Stimulated activated CD4-positive, alpha-beta T cell treated with anti-CD3 and anti-CD28 coated beads, Interleukin-4, amount 100 ng/mL, for 4 hours (primary cell): ENCODE measurements around the gene CBX4.

Experiments
- DNase-seq, 2 experiments: peaks; one replicate each; pipeline ENCODE4 v3.0.0-alpha.2; 2020

CBX4 gene

DNA sequence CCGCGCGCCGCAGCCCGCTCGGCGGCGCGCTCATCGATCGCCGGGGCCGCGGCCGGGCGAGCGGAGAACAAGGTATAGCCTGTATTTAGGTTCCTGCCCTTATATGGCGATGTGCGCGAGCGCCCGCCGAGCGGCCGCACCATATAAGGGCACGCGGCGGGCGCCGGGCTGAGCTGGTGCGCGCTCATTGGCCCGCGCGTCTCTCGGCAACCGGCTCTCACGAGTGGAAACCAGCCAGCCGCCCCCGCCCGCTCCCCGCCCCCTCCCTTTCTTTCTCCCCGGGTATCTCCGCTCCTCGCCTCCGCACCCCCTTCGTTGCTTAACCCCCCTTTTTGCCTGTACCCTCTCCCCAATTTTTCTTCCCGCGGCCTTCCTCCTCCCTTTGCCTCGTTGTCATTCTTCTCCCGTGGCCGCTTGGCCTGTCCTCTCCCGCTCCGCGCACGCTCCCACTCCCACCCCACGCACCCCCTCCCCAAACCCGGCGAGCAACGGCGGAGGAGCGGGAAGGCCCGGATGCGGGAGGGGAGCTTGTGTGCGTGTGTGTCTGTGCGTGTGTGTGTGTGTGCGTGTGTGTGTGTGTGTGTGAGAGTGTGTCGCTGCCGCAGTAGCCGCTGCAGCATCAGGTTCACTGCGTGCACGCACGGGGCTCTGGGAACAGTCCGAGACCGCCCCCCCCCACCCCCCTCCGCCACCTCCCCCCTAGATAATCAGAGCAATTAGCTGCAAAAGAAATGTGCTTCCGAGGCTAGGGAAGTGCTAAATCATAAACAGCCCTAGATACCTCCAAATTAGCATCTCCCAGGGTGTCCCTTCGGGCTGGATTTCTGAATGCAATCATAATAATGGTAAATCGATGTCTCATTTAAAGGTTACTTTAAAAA is 28.9 kb downstream of the CBX4 start:
- DNase-seq: peak; percentile 82 to 89

DNA sequence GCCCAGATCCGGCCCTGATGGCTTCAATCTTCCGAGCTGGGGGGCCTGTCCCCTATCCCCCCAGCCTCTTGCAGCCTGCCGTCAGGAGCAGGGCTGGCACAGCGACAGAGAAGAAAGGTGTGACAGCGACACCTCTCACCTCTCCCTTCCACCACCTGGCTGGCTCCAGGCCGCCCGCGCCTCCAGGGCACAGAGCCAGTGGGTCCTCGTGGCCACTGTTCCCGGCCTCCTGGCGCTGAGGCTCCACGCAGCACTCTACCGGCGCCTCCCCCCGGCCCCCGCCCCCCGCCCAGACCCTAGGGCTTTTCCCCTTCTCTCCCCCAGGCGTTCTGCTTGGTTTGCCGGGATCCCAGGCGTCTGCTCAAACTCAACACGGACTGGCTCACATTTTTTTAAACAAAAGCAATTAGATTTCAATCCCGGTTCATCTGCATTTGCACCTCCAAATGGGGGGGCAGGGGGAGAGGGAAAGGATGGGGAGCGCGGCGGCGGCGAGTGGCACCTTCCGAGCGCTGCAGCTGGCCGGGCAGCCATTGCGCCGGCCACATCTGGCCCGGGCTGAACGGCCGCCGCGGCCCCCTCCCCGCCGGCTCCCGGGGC is 29.6 kb downstream of the CBX4 start:
- DNase-seq: no peak

DNA sequence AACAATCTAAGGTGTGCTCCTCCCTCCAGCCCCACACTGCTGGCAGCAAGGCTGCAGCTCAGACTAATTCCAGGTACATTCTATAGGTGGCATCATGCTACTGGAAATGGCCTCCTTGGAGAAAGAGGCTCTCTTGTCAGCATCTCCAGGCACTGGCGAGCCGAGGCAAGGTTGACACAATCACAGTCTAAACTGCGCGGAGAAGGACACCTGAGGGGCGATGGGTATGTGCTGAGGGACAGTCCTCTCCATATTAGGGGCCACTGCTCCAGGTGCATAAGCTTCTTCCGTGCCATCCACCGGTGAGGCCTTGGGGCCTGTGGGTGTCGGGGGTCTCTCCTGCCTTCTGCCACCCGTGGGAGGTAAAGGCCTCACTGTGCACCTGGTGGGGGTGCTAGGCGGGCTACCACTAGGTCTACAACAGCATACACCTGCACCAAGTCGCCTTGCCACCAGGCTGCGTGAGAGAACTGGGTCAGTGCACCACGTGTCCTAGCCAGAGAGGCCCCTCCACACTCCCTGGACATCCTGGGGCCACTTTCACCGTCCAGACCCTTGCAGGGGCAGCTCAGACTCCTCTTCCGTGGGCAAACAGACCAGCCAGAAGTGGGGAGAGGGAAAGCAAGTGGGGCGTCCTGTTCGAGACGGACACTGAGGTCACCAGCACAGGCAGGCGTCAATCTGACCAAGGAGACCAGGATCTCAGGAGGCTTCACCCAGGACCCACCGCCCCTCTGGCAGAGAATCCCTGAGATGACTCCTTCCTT is 30.3 kb downstream of the CBX4 start:
- DNase-seq: no peak

DNA sequence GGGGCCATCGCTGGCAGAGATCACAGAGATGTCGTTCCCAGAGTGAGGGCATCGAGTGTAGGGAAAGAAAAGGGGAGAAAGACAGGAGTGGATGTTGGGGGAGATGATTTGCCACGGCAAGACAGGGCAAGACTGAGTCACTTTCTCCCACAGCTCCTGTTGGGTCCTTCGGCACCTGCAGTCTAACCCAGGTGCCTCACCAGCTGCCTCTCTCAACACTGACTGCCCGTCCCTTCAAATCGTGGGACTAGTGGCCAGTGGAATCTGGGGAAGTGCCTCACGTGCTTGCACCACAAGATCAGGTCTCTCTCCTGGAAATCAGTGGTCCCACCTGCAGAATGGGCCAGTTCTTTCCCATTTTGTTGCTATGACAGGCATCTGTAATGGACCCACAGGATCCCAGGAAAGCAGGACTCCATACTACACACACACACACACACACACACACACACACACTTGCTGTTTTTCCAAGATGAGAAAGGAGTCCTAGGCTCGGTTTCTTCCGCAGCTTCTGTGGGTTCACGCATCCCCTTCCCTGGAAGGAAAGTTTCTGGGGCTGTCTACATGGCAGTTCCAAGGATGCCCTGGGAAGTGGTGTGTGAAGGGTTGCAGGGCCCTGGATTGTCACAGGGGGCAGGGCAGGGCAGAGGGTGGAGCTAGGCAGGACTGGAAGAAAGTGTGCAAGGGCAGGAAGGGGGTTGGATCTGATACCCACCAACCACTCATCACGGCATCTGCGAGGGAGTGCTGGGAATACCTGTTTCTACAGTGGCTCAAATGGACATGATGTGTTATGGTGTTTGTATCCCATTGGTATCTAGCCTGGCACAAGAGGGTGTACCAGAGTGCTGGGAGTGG is 32.1 kb downstream of the CBX4 start:
- no peak for DNase-seq

DNA sequence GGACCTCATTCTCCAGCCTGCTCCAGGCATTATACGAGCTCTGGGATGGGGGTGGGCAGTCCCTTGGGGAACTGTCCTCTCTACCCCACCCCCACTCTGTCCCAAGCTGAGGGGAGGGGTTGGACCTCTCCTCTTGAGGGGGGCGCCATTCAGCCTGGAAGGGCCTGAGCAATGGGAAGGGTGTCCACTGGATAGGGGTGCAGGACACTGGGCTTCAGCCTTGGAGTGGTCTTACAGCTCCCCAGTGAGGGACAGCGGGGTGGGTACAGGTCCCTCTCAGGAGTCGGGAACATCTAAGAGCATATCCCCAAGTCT is 32.8 kb downstream of the CBX4 start:
- DNase-seq: no peak

DNA sequence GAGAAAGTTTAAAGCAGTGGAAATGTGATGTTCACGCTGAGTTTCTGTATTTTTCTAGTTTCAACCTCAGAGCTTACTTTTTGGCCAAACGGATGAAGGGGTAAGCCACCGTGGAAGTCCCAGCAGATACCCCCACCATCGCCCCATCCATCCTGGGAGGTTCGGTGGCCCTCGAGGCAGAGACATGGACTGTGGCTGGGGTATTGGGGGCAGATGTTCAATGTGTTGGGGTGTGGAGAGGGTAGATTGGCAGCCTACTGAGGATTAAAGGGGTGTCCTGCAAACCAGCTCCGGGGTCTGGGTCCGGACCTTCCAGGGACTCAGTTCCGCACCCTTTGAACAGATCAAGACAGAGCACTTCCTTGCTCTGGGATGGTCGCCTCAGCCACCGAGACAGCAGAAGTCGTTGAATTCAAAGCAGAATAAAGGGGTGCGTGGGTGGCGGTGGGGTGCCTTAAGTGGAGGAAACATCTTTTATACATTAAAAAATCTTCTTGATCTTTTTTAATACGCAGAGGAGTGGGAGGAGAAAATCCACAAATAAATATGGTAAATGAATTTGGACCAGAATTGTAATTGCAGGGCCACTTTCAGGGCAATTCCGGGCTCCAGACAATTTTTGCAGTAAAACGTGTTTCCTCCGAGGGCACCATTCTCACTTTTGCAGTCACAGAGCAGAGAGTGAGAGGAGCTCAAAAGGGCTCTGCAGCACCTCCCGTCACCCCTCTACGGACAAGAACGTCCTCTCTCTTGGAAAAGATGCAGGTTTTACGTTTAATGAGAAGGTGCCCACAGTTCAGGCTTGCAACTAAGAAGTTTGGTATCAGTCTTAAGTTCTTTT is 34.2 kb downstream of the CBX4 start:
- DNase-seq: no peak

DNA sequence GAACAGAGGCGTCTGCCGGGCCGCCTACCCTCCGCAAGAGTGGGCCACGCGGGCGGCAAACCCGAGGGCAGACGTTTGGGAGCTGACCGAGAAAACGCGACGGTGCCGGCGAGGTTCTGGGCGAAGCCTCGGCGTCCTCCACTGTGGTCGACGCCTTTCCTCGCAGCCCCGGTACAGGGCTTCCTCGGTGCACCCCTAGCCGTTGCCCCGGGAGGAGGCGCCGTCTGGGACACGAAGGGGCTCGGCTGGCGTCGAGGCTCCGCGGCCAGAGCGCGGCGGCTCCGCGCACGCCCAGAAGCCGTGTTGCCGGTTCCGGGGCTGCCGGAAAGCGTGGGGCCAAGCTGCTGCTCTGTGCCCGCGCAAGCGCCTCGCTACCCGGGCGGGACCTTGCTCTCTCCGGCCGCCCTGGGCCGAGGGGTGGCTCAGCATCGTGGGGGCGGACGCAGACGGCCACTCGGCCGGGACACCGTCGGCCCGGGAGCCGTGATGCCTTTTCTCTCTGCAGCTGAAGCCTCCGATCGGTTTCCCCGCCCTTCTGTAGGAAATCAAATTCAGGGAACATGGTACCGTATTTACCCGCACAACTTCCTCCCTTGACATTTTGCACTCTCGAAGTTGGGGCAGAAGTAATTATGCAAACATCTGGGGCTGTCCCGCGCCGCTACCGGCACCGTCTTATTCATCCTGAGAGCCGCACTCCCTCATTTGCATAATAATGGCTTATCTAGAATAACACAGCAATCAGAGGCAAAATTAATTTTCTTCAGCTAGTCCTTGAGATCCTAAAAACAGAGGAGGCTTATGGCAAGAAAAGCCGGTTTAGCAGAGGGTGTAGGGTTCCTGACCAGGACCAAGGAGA is 35.0 kb downstream of the CBX4 start:
- peak; percentile 65 to 77 for DNase-seq

DNA sequence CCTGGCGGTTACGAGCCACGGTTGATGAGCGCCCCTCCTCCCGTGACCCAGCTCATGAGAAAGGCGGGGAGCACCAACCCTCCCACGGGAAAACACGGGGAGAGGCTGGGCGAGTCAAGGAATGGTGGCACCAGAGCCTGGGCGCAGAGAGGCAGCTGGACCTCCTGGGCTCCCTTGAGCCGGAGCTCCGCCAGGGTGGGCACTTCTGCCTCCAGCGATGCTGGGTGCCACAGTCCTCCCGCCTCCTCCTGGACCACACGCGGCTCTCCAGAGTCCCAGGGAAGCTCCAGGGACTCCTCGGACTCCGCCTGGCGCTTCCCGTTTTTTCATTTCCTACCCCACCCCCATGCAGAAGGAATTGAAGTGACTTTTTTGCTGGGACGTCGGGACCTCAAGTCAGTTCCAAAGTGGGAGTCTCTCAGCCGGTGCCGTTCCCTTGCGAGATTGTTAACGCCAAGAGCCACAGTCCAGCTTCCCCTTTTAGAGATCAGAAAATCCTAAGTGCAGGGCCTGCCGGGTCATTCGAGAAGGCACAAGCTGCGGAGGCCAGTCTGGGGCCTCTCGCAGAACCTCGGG is 35.7 kb downstream of the CBX4 start:
- no peak for DNase-seq

DNA sequence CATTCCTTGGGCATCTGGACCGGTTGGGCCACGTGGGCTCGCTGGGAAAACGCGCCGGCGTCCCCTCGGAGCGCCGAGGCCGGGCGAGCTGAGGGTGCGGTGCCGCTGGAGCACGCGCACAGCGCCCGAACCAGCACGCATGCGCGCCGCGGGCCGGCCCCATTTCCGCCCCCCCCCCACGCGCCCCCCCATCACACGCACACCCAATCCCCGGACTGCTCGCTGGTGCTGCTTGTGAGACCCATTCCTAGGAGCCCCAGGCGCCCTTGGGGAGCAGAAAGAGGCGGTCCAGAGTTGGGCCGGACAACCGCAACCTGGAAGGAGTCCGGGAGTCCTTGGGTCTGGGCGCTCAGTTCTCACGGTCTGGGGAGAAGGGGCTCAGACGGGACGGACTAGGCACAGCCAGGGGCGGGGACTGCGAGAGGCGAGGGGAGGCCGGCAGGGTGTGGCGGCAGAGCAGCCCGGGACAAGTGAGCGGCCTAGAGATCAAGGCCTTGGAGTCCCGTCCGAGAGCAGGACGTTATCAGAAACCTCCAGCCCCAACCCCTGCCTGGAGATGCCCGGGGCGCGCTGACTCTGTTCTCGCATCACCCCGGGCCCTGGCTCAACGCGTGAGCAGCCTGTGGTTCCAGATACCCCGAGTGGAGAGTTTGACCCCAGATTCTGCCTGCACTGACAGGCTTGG is 36.4 kb downstream of the CBX4 start:
- no peak for DNase-seq

DNA sequence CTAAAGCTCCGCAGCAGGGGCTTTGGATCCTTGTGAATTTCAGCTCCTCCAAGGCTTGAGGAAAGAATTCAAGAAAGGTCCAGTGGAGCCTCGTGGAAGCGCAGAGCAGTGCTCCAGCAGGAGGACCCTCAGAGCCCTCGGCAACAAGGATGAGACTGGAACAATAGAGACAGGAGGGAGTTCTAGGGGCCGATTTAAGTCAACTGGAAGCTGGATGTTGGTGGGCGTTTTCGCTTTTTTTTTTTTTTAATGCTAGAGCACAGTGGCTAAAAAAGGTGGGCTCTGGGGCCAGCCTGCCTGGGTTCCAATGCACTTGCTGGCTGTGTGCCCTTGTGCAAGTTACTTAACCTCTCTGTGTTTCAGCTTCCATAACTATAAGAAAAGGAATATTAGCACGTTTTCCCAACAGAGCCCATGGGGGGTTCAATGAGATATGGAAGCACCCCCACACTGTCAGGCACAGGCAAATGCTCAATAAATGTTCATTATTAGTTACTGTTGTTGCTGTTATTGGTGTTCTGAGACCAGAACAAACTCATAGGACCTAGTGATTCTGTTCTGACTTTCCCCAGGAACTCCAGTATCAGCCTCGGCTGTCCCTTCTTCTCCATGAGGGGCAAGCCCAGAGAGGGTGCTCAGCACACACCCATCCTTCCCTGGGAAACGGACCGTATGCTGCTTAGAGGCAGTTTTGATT is 37.1 kb downstream of the CBX4 start:
- no peak for DNase-seq

DNA sequence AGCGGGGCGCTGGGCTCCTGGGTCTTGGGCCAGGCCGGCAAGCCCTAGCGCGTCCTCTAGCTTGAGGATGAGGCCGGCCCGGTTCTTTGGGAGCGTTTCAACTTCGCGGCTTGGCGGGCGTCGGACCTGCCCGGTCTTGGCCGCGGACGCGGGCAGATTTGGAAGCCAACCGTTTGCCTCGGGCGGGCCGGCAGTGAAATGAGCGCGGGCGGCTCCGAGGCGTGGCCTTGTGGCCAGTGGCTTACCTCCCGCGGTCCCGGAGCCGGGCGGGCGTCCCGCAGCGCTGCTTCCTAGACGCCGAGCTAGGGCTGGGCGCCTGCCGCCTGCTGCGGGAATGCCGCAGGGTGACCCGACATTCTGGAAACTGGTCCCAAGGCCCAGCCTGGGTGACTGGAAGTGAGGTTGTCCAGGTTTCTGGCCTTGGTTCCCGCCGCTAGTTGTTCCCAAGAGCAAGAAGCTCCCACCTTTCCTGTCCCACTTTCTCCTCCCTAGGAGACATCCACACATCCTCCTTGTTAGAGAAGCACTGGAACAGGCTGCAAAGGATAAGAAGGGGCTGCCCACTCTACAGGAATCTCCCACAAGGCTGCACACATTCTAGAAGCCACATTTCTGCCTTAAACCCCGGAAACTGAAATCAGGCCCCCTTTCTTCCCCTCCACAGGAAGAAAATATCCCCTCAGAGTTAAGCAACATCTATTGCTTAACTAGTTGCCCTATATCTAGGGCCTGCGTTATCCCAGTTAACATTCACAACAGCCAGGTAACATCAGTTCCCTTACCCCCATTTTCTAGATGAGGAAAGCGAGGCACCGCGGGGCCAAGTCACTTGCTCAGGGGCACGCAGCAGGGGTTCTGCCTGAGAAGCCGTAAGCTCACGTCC is 37.8 kb downstream of the CBX4 start:
- DNase-seq: no peak

DNA sequence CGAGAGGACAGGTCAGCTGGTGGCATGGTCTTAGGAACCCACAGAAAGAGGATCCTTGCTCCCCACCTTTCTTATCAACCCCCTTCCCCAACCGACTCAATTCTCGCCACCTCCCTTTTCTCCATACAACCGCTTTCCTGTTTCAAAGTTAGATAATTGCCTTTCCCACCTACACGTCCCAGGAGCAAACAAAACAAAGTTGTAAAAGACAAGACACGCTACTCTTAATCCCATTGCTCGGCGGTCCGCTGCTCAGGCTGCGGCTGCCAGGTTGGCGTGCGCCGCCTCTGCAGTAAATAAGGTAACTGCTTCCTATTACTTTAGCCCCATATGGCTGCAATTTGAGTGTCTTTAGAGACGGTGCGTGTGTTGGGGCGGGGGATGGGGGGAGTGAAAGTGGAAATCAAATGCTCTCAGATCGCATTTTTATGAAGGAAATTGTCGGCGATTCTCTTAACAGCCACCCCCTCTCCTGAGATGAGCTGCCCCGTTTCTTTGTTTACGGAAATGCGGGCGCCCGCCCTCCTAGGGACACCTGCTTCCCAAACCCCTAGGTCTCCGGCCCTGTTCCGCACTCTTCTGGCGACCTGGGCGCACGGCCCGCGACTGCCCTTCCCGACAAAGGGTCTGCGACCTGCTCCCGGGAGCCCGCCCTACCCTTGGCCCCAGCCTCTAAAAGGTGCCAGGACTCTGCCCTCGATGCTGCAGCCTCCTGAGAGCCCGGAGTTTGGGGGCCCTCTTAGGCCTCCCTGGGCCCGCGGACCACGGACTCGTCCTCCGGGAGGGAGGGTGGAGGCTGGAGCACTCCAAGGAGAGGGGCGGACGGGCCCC is 38.7 kb downstream of the CBX4 start:
- DNase-seq: peak; percentile 45 to 50

DNA sequence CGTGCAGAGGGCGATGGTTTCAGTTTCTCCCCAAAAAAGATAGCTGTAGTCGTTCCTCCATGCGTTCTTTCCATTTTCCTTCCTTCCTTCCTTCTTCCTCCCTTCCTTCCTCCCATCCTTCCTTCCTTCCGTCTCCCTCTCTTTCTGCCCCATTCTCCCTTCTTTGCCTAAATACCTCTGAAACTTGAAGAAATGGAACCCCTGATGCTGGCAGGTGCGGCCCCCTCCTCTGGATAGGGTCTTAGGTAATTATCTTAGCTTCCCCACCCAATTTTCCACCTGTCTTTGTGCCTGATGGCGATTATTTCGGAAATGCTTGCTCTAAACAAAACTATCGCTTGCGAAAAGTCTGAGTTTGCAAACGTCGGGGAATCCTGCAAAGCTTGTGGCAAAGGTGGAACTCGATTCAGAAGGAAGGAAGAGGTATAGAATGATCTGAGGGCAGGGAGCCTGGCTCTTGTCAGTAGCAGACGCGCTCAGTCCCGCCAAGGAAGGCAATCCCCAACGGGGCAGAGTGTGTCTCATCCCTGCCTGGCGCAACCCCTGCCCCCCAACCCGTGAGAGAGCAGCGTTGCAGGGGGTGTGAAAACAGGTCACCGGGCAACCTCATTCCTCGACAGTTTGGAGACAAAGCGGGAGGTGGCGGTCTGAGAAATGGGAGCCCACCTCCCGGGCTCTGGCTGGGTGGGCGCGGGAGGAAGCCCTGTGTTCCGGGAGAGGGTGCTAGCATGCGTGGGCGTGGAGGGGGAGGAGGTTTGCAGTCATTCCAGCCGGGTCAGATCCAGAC is 39.5 kb downstream of the CBX4 start:
- DNase-seq: no peak

DNA sequence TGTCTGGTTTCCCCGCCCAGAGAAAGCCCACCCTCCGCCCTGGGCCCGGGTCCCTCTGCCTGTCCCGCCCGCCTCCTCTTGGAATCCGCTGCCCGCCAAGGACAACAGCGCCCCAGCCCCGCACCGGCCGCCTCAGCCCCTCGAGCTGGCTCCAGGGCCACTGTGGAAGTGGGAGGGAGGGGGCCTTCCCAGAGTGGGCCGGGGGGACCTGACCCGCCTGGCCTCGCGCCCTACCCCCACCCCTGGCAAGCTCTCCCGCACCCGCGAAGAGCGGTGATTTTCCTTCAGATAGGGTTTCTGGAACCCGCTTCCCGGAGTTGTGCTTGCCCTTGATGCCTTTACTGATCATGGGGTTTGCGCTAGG is 40.1 kb downstream of the CBX4 start:
- no peak for DNase-seq

DNA sequence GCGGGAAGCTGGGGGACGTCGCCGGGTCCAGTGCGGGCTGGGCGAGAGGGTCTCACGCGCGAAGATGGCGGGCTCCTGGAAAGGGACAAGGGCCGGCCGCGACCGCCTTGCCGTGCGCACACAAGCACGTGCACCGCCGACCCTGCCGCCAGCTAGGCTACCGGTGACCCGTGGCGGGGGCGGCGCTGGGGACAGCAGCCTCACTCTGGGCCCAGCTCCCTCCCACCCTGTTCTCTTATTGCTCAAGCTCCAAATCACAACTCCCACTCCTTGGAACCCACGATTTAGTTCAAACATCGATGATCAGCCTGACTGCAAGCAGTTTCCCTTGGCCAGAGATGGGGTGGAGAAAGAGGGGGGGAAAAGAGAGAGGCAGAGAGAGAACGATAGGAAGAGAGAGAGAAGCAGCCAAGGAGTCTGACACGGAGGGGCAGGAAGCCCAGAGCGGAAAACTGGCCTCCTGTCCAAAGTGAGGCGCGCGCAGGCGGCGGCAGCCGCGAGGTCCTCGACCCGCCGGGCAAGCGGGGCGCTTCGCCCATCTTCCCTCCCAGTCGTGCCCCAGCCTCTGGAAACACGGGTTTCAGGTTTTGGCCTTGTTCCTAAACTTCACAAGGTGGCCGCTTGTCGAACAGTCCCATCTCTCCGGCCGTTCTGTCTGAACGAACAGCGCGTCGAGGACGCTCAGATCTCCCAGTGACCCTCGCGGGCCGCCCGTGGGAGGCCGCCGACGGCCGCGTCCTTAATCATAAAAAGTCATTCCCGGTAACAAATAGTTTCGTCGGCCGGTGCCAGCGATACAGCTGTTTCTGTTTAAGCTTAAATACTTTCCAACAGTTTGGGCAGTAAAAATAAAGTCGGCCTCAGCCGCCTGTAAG is 40.7 kb downstream of the CBX4 start:
- no peak for DNase-seq
